ENCODE data around the gene SBF2. TPM values are rescaled to one million over a fixed set of nuclear protein-coding genes. Genes with fewer than 3 reads are reported as not detected.

SBF2 gene
- total RNA-seq: 61.2 and 71.0 TPM in 2 replicates

GRCh38 chr11:10293423-10294289, at the start of gene SBF2:
SBF2 (minus strand) TSS chr11:10294219; CDS start chr11:10294069, 150 bp downstream.
- peak within 1 kb of the TSS; percentile 93 for H3K27ac ChIP-seq (ENCODE audit: low read depth, low read length)
- TF ChIP-seq CTCF (IDR thresholded peaks at IDR 0.05; ENCODE audit: extremely low read depth, low read depth, low read length): no peak
- peak; percentile 98 for DNase-seq (ENCODE audit: insufficient read length, low spot score, missing footprints)
- H2AFZ ChIP-seq (ENCODE audit: low read length): peak within 1 kb of the TSS; percentile 91
- H3K36me3 ChIP-seq (ENCODE audit: insufficient read depth, low read length): peaks cover 3% of the 10 kb centered on the region
- peak within 1 kb of the TSS; percentile 91 for H3K4me3 ChIP-seq (ENCODE audit: insufficient read depth, low read length)
- no peaks in the 10 kb centered on the region for H3K9me3 ChIP-seq (ENCODE audit: low read depth, low read length)
- no peaks in the 10 kb centered on the region for H3K27me3 ChIP-seq (ENCODE audit: insufficient read depth, low read length)
- peaks cover 18% of the 10 kb centered on the region for H3K4me1 ChIP-seq (ENCODE audit: insufficient read depth, low read length)
- peak within 1 kb of the TSS; percentile 99 for H3K4me2 ChIP-seq (ENCODE audit: insufficient read depth, low read length)
- H3K79me2 ChIP-seq (ENCODE audit: insufficient read depth, low read length): peaks cover 52% of the 10 kb centered on the region
- peaks cover 18% of the 10 kb centered on the region for H4K20me1 ChIP-seq (ENCODE audit: insufficient read depth, low read length)

- no peaks in the 10 kb centered on the region for H3K27me3 ChIP-seq (ENCODE audit: insufficient read depth, low read length)
- no peak overlapping the region for H3K4me3 ChIP-seq (ENCODE audit: insufficient read depth, low read length)
- no peak overlapping the region for H2AFZ ChIP-seq (ENCODE audit: low read length)
- DNase-seq (ENCODE audit: insufficient read length, low spot score, missing footprints): no peak
- no peaks in the 10 kb centered on the region for H3K9me3 ChIP-seq (ENCODE audit: low read depth, low read length)
- no peak for TF ChIP-seq CTCF (IDR thresholded peaks at IDR 0.05; ENCODE audit: extremely low read depth, low read depth, low read length)
- H3K4me1 ChIP-seq (ENCODE audit: insufficient read depth, low read length): no peaks in the 10 kb centered on the region
- no peak overlapping the region for H3K27ac ChIP-seq (ENCODE audit: low read depth, low read length)
- H3K36me3 ChIP-seq (ENCODE audit: insufficient read depth, low read length): no peaks in the 10 kb centered on the region
- no peaks in the 10 kb centered on the region for H3K79me2 ChIP-seq (ENCODE audit: insufficient read depth, low read length)
- H3K4me2 ChIP-seq (ENCODE audit: insufficient read depth, low read length): no peak overlapping the region
- no peaks in the 10 kb centered on the region for H4K20me1 ChIP-seq (ENCODE audit: insufficient read depth, low read length)
These were observed 44.3 kb upstream of the SBF2 start for GRCh38 chr11:10338287-10338686.

- Histone ChIP-seq H4K20me1 (ENCODE audit: insufficient read depth, low read length) (no peaks in the 10 kb centered on the region), H3K9me3 (ENCODE audit: low read depth, low read length) (no peaks in the 10 kb centered on the region), H3K4me1 (ENCODE audit: insufficient read depth, low read length) (peaks cover 28% of the 10 kb centered on the region), H2AFZ (ENCODE audit: low read length) (no peak overlapping the region), H3K27ac (ENCODE audit: low read depth, low read length) (no peak overlapping the region), H3K36me3 (ENCODE audit: insufficient read depth, low read length) (no peaks in the 10 kb centered on the region), H3K4me2 (ENCODE audit: insufficient read depth, low read length) (no peak overlapping the region), H3K27me3 (ENCODE audit: insufficient read depth, low read length) (no peaks in the 10 kb centered on the region), H3K79me2 (ENCODE audit: insufficient read depth, low read length) (no peaks in the 10 kb centered on the region), H3K4me3 (ENCODE audit: insufficient read depth, low read length) (no peak overlapping the region)
- no peak for DNase-seq (ENCODE audit: insufficient read length, low spot score, missing footprints)
- TF ChIP-seq CTCF (IDR thresholded peaks at IDR 0.05; ENCODE audit: extremely low read depth, low read depth, low read length): no peak
These were observed 39.5 kb upstream of the SBF2 start for GRCh38 chr11:10333490-10333889.

GRCh38 chr11:10331548-10332289, 37.7 kb upstream of the SBF2 start:
- Histone ChIP-seq H2AFZ (ENCODE audit: low read length) (no peak overlapping the region), H3K79me2 (ENCODE audit: insufficient read depth, low read length) (no peaks in the 10 kb centered on the region), H3K4me2 (ENCODE audit: insufficient read depth, low read length) (no peak overlapping the region), H4K20me1 (ENCODE audit: insufficient read depth, low read length) (no peaks in the 10 kb centered on the region), H3K4me3 (ENCODE audit: insufficient read depth, low read length) (no peak overlapping the region), H3K4me1 (ENCODE audit: insufficient read depth, low read length) (peaks cover 45% of the 10 kb centered on the region), H3K27ac (ENCODE audit: low read depth, low read length) (no peak overlapping the region), H3K9me3 (ENCODE audit: low read depth, low read length) (no peaks in the 10 kb centered on the region), H3K27me3 (ENCODE audit: insufficient read depth, low read length) (no peaks in the 10 kb centered on the region), H3K36me3 (ENCODE audit: insufficient read depth, low read length) (no peaks in the 10 kb centered on the region)
- no peak for DNase-seq (ENCODE audit: insufficient read length, low spot score, missing footprints)
- TF ChIP-seq CTCF (IDR thresholded peaks at IDR 0.05; ENCODE audit: extremely low read depth, low read depth, low read length): no peak

Data from osteoblast (primary cell).